Spleen (tissue), 7 donors: Measurements from ENCODE around the gene MYEOV.

ENCODE experiments used
- POLR2A ChIP-seq, 3 donors: fragments of 450-650 bp; IDR thresholded peaks; one replicate each; pipeline ENCODE4 v1.5.1; 2017; ENCODE audit warnings: antibody characterized with exemption in 3 of 3, mild to moderate bottlenecking in 1 of 3
- POLR2AphosphoS5 ChIP-seq, 3 donors: sonication (generic); formaldehyde crosslinking; IDR thresholded peaks; one replicate each; pipeline ENCODE4 v1.5.1; 2017; ENCODE audit warnings: antibody characterized with exemption in 3 of 3
- TF ChIP-seq, protein P1 (sequence below), 11 experiments: fragments of 200-600 bp in 7 of 11; fragments of 450-650 bp in 4 of 11; sonication (generic) in 4 of 11; IDR thresholded peaks in 8 of 11; conservative IDR thresholded peaks in 3 of 11; 1 replicate in 7 of 11; 2 replicates in 4 of 11; pipeline versions ENCODE4 v1.4.0 to v1.8.0; 2016 to 2021; ENCODE audit warnings: antibody characterized with exemption in 11 of 11, inconsistent platforms in 4 of 11, mild to moderate bottlenecking in 1 of 11
- donor health status: DM: no; HTN: no; CAD: no; lungs with moderate emphysema.
- donor health status: DM: no; HTN: no; CAD: no.
- donor health status: DM: no; HTN: no; CAD: no.

DNA sequence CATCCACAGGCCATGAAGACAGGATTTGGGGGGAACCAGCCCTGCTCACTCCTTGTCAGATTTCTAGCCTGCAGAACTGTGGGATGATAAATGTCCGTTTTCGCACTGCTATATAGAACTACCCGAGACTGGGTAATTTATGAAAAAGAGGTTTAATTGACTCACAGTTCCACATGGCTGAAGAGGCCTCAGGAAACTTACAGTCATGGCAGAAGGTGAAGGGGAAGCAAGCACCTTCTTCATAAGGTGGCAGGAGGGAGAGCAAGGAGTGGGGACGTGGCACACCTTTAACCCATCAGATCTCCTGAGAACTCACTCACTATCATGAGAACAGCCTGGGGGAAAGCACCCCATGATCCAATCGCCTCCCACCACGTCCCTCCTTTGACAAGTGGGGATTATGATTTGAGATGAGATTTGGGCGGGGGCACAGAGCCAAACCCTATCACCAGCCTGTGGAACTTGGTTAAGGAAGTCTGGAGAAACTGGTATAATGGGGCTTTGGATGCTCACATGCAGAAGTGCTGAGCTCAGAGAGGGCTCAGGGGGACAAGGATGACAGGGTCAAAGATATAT is 50.7 kb downstream of the MYEOV start:
- TF ChIP-seq POLR2A (IDR thresholded peaks at IDR 0.05) (no peak), POLR2AphosphoS5 (IDR thresholded peaks at IDR 0.05) (no peak)
- TF ChIP-seq, protein P1, sequence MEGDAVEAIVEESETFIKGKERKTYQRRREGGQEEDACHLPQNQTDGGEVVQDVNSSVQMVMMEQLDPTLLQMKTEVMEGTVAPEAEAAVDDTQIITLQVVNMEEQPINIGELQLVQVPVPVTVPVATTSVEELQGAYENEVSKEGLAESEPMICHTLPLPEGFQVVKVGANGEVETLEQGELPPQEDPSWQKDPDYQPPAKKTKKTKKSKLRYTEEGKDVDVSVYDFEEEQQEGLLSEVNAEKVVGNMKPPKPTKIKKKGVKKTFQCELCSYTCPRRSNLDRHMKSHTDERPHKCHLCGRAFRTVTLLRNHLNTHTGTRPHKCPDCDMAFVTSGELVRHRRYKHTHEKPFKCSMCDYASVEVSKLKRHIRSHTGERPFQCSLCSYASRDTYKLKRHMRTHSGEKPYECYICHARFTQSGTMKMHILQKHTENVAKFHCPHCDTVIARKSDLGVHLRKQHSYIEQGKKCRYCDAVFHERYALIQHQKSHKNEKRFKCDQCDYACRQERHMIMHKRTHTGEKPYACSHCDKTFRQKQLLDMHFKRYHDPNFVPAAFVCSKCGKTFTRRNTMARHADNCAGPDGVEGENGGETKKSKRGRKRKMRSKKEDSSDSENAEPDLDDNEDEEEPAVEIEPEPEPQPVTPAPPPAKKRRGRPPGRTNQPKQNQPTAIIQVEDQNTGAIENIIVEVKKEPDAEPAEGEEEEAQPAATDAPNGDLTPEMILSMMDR (IDR thresholded peaks at IDR 0.05 in 8 of 11, conservative IDR thresholded peaks at IDR 0.05 in 3 of 11): no peak
